HepG2 (cell line): Measurements from ENCODE around the gene VKORC1.

Source experiments
- AHDC1 ChIP-seq: sonication (generic); formaldehyde crosslinking; IDR thresholded peaks from 2 replicates; pipeline ENCODE4 v1.5.1; 2020; ENCODE audit warnings: mild to moderate bottlenecking, missing genetic modification reagents, borderline replicate concordance
- BRCA1 ChIP-seq: sonication (generic); formaldehyde crosslinking; IDR thresholded peaks from 2 replicates; pipeline ENCODE4 v1.4.0; 2020; ENCODE audit warnings: missing genetic modification reagents
- BRD4 ChIP-seq: sonication (generic); formaldehyde crosslinking; IDR thresholded peaks from 2 replicates; pipeline ENCODE4 v1.4.0; 2020; ENCODE audit warnings: missing genetic modification reagents
- CTCF ChIP-seq: sonication (generic); formaldehyde crosslinking; IDR thresholded peaks from 2 replicates; pipeline ENCODE4 v1.5.0; 2020; ENCODE audit warnings: mild to moderate bottlenecking, missing genetic modification reagents, moderate library complexity
- NONO ChIP-seq, 2 experiments: fragments of 450-650 bp in 1 of 2; sonication (generic) in 1 of 2; formaldehyde crosslinking in 1 of 2; IDR thresholded peaks in 1 of 2; conservative IDR thresholded peaks in 1 of 2; 2 replicates each; pipeline versions ENCODE4 v1.6.1 to v1.8.0; 2017 to 2022; ENCODE audit warnings: mild to moderate bottlenecking in 1 of 2, missing genetic modification reagents in 1 of 2, moderate library complexity in 1 of 2
- POGZ ChIP-seq: sonication (generic); formaldehyde crosslinking; IDR thresholded peaks from 2 replicates; pipeline ENCODE4 v1.4.0; 2020; ENCODE audit warnings: mild to moderate bottlenecking, missing genetic modification reagents
- PRPF4 ChIP-seq: fragments of 200-400 bp; formaldehyde crosslinking; IDR thresholded peaks from 2 replicates; pipeline ENCODE4 v1.6.1; 2016; ENCODE audit warnings: low read length, low read depth; ENCODE audit not compliant: poor library complexity, severe bottlenecking
- SP1 ChIP-seq, 2 experiments: fragments of 450-650 bp in 1 of 2; sonication (generic) in 1 of 2; formaldehyde crosslinking in 1 of 2; IDR thresholded peaks; 2 replicates each; pipeline versions ENCODE4 v1.4.0 to v1.6.1; 2016 to 2020; ENCODE audit warnings: missing genetic modification reagents in 1 of 2
- STAT6 ChIP-seq: sonication (generic); formaldehyde crosslinking; IDR thresholded peaks from 2 replicates; pipeline ENCODE4 v1.4.0; 2020; ENCODE audit warnings: missing genetic modification reagents, mild to moderate bottlenecking, borderline replicate concordance
- TAF1 ChIP-seq: sonication (generic); formaldehyde crosslinking; IDR thresholded peaks from 2 replicates; pipeline ENCODE4 v1.4.0; 2020; ENCODE audit warnings: missing genetic modification reagents
- THAP7 ChIP-seq: sonication (generic); formaldehyde crosslinking; IDR thresholded peaks from 2 replicates; pipeline ENCODE4 v1.8.1; 2023; ENCODE audit warnings: mild to moderate bottlenecking, missing genetic modification reagents
- ZBTB1 ChIP-seq: sonication (generic); formaldehyde crosslinking; IDR thresholded peaks from 2 replicates; pipeline ENCODE4 v1.4.0; 2020; ENCODE audit warnings: missing genetic modification reagents, borderline replicate concordance
- ZIK1 ChIP-seq: sonication (generic); formaldehyde crosslinking; IDR thresholded peaks from 2 replicates; pipeline ENCODE4 v1.5.0; 2020; ENCODE audit warnings: mild to moderate bottlenecking, low read depth, missing genetic modification reagents, borderline replicate concordance
- ZNF274 ChIP-seq: sonication (generic); formaldehyde crosslinking; IDR thresholded peaks from 2 replicates; pipeline ENCODE4 v1.5.1; 2020; ENCODE audit warnings: mild to moderate bottlenecking, missing genetic modification reagents

- TF ChIP-seq ZBTB1 (no peak), SP1 (IDR thresholded peaks at IDR 0.05) (no peak), SP1 (CRISPR knock-in tag; IDR thresholded peaks at IDR 0.05) (no peak), STAT6 (CRISPR knock-in tag) (no peak), CTCF (CRISPR knock-in tag) (no peak), TAF1 (CRISPR knock-in tag) (no peak), BRCA1 (no peak), ZIK1 (CRISPR knock-in tag) (no peak), AHDC1 (CRISPR knock-in tag) (no peak), PRPF4 (no peak), POGZ (CRISPR knock-in tag) (no peak; the same call in 1 of the 2 replicates), NONO (IDR thresholded peaks at IDR 0.05) (no peak), NONO (CRISPR knock-in tag; conservative IDR thresholded peaks at IDR 0.05) (no peak), BRD4 (CRISPR knock-in tag) (no peak), ZNF274 (CRISPR knock-in tag) (no peak), THAP7 (CRISPR knock-in tag) (no peak)
Measured at GRCh38 chr16:31043352-31043751, 51.2 kb downstream of the VKORC1 start.
